ENCODE data around the gene DIS3. TPM values are rescaled to one million over a fixed set of nuclear protein-coding genes. Genes with fewer than 3 reads are reported as not detected.

The DIS3 gene
- total RNA-seq, 4 donors from 2014 or later = 20.7 to 24.9 (median 23.8) TPM

DNA sequence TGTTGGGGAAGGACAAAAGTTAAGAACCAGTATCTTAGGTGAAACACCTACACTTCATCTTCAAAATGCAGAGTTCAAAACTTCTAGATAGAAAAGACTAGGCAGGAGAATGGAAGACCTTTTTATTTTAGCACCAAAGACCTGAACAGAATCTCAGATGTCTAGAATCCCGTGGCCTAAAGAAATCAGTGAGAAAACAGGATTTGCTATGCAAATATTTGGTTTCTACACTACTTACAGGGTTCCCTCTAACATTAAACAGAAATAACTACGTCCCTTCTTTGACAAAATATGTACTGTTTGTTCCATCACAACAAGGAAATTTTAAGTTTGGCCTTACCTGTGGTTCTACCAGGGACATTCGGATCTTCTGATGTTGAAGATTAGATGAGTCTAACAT is 21.5 kb downstream of the DIS3 start:
- WGBS, 2 donors = 94% methylated on average over 3 of the region's 3 CpGs
- TF ChIP-seq POLR2A (IDR thresholded peaks at IDR 0.05) = no peak
- TF ChIP-seq, protein P1, sequence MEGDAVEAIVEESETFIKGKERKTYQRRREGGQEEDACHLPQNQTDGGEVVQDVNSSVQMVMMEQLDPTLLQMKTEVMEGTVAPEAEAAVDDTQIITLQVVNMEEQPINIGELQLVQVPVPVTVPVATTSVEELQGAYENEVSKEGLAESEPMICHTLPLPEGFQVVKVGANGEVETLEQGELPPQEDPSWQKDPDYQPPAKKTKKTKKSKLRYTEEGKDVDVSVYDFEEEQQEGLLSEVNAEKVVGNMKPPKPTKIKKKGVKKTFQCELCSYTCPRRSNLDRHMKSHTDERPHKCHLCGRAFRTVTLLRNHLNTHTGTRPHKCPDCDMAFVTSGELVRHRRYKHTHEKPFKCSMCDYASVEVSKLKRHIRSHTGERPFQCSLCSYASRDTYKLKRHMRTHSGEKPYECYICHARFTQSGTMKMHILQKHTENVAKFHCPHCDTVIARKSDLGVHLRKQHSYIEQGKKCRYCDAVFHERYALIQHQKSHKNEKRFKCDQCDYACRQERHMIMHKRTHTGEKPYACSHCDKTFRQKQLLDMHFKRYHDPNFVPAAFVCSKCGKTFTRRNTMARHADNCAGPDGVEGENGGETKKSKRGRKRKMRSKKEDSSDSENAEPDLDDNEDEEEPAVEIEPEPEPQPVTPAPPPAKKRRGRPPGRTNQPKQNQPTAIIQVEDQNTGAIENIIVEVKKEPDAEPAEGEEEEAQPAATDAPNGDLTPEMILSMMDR (IDR thresholded peaks at IDR 0.05) = no peak
- no peak for DNase-seq (ENCODE audit: low spot score in 2 of 2)
- intact Hi-C loops (cut with DNase I; ENCODE audit: low total_unique reads) = no loop called here
- no peak overlapping the region for H3K4me3 ChIP-seq (ENCODE audit: low read depth, poor library complexity, severe bottlenecking)

DNA sequence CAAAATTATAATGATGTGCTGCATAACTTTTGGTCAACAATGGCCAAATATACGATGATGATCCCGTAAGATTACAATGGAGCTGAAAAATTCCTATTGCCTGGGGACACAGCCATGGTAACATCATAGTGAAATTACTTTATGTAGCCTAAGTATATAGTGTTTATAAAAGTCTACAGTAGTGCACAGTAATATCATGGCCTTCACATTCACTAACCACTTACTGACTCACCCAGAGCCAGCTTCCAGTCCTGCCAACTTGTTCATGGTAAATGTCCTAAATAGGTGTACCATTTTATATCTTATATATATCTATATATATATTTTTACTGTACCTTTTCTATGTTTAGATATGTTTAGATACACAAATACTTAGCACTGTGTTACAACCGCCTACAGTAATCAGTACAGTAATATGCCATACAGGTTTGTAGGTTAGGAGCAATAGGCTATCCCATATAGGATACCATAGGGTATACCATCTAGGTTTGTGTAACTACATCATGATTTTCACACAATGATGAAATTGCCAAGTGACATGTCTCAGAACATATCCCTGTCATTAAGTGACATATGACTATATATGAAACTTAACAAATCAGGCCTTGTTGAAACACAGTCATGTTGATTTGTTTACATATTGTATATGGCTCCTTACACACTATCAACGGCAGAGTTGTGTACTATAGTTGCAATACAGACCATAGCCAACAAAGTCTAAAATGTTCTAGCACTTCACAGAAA is 23.7 kb downstream of the DIS3 start:
- H3K4me3 ChIP-seq (ENCODE audit: low read depth, poor library complexity, severe bottlenecking) = no peak overlapping the region

DNA sequence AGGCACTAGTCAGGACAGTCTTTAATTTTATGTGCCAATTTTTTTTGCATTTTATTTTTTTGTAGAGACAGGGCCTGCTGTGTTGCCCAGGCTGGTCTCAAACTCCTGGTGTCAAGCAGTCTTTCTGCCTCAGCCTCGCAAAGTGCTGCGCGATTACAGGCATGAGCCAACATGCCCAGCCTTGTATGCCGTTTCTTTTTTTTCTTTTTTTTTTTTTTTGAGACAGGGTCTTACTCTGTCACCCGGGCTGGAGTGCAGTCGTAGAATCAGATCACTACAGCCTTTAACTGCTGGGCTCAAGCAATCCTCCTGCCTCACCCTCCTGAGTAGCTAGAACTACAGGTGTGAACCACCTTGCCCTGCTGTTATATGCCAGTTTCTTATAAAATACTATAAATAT is 27.6 kb downstream of the DIS3 start:
- TF ChIP-seq POLR2A (IDR thresholded peaks at IDR 0.05) = no peak
- TF ChIP-seq, protein P1 (IDR thresholded peaks at IDR 0.05) = no peak
- no peak for DNase-seq (ENCODE audit: low spot score in 2 of 2)
- WGBS, 2 donors = 64 to 68% methylated on average over 6 of the region's 6 CpGs
- intact Hi-C loops (cut with DNase I; ENCODE audit: low total_unique reads) = no loop called here
- H3K4me3 ChIP-seq (ENCODE audit: low read depth, poor library complexity, severe bottlenecking) = no peak overlapping the region

More for the DNA sequence above, 23.7 kb downstream of the DIS3 start:
- TF ChIP-seq, protein P1 (IDR thresholded peaks at IDR 0.05) = no peak
- no peak for TF ChIP-seq POLR2A (IDR thresholded peaks at IDR 0.05)
- 70 to 71% methylated on average over 4 of the region's 4 CpGs for WGBS, 2 donors
- intact Hi-C loops (cut with DNase I; ENCODE audit: low total_unique reads) = no loop called here
- no peak for DNase-seq (ENCODE audit: low spot score in 2 of 2)

DNA sequence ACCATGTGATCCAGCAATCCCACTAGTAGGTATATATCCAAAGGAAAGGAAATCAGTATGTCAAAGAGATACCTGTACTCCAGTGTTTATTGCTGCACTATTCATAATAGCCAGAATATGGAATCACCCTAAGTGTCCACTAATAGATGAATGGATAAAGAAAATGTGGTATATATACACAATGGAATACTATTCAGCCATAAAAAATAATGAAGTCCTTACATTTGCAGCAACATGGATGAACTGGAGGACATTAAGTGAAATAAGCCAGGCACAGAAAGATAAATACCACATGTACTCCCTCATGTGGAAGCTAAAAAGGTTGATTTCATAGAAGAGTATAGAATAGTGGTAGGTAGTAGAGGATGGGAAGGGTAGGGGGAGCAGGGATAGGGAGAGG is 30.5 kb downstream of the DIS3 start:
- H3K4me3 ChIP-seq (ENCODE audit: low read depth, poor library complexity, severe bottlenecking) = no peak overlapping the region
- TF ChIP-seq POLR2A (IDR thresholded peaks at IDR 0.05) = no peak
- TF ChIP-seq, protein P1 (IDR thresholded peaks at IDR 0.05) = no peak
- intact Hi-C loops (cut with DNase I; ENCODE audit: low total_unique reads) = no loop called here
- DNase-seq (ENCODE audit: low spot score in 2 of 2) = no peak

DNA sequence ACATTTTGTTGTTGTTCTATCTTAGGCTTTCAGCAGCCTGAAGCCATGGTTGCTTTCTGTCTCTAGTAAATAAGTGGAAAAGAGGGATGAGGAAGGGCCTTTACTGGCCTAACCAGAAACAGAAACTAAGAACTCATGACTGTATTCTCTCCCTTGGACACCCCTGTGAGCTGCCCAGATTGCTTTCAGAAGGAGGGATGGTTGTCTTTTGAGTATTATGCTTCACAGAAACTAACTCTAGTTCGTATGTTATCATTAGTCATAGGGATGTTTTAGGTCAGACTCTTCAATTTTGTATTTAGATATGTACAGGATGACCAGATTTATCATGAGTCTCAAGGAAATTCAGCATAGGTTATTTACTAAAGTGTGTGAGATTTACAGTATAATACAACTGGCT is 36.4 kb downstream of the DIS3 start:
- intact Hi-C loops (cut with DNase I; ENCODE audit: low total_unique reads) = no loop called here
- H3K4me3 ChIP-seq (ENCODE audit: low read depth, poor library complexity, severe bottlenecking) = no peak overlapping the region
- 77 to 84% methylated on average over 1 of the region's 1 CpG for WGBS, 2 donors
- no peak for DNase-seq (ENCODE audit: low spot score in 2 of 2)
- TF ChIP-seq POLR2A (IDR thresholded peaks at IDR 0.05) = no peak
- TF ChIP-seq, protein P1 (IDR thresholded peaks at IDR 0.05) = no peak

DNA sequence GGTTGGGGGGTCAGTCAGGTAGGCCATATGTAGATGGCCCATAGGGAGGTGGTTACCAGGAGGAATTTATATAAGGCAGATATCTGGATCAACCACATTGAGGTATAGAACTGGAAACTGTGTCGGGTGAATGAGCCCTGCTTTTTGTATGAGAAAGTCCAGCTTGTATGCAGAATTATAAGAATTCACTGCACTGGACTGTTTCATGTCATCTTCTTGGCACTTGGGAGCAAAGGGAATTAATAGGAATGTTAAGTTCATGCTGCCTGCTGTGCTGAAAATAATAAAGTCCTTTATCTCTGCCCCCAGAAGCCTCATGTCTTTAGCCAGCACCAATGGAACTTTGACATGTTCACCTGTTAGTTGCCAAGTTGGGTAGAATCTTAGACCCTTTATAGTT is 41.7 kb downstream of the DIS3 start:
- no peak overlapping the region for H3K4me3 ChIP-seq (ENCODE audit: low read depth, poor library complexity, severe bottlenecking)
- intact Hi-C loops (cut with DNase I; ENCODE audit: low total_unique reads) = no loop called here
- no peak for DNase-seq (ENCODE audit: low spot score in 2 of 2)
- 87 to 88% methylated on average over 1 of the region's 1 CpG for WGBS, 2 donors
- TF ChIP-seq POLR2A (IDR thresholded peaks at IDR 0.05) = no peak
- TF ChIP-seq, protein P1 (IDR thresholded peaks at IDR 0.05) = no peak
